MCF 10A (cell line): Measurements from ENCODE around the gene ZMAT3. TPM values are rescaled to one million over a fixed set of nuclear protein-coding genes. Genes with fewer than 3 reads are reported as not detected.
"Not testable (repeated sequence)": the region's sequence is repeated elsewhere in the genome, so short reads cannot be mapped to it uniquely, and the experiment has no call there.

ENCODE experiments used
- BruUV-seq: library from RNA; stranded (reverse); fragments of 400-500 nt; replicated peaks from 2 replicates; lab custom pipeline; 2021; lab: Mats Ljungman, UMichigan
- CTCF ChIA-PET: fragments of 300-600 bp; sonication (Branson Sonifier 250); formaldehyde crosslinking; extraction: SDS; loops from one replicate; lab custom pipeline; 2021; ENCODE audit warnings: antibody characterized with exemption, inconsistent platforms; lab: Yijun Ruan, JAX
- POLR2A ChIA-PET: fragments of 300-600, 350-650 bp; sonication (Branson Sonifier 250); formaldehyde crosslinking; extraction: SDS; loops from one replicate; lab custom pipeline; 2020; ENCODE audit warnings: antibody characterized with exemption, inconsistent platforms; lab: Yijun Ruan, JAX
- DNase-seq: peaks from one replicate; pipeline ENCODE4 v3.0.0-alpha.2; 2018; ENCODE audit not compliant: unreplicated experiment
- H3K27ac Mint-ChIP-seq: one replicate; pipeline ENCODE4 v1.8.0; 2022; ENCODE audit warnings: mild to moderate bottlenecking, low read depth, mixed read lengths; ENCODE audit not compliant: unreplicated experiment
- H3K27me3 Mint-ChIP-seq: one replicate; pipeline ENCODE4 v1.8.0; 2022; ENCODE audit warnings: mixed read lengths; ENCODE audit not compliant: insufficient read depth, unreplicated experiment
- H3K36me3 Mint-ChIP-seq: one replicate; pipeline ENCODE4 v1.8.0; 2022; ENCODE audit warnings: mild to moderate bottlenecking, moderate library complexity, mixed read lengths; ENCODE audit not compliant: insufficient read depth, unreplicated experiment
- H3K4me1 Mint-ChIP-seq: one replicate; pipeline ENCODE4 v1.8.0; 2022; ENCODE audit warnings: mixed read lengths; ENCODE audit not compliant: insufficient read depth, unreplicated experiment
- H3K4me3 Mint-ChIP-seq: one replicate; pipeline ENCODE4 v1.8.0; 2022; ENCODE audit warnings: mild to moderate bottlenecking, moderate library complexity, mixed read lengths; ENCODE audit not compliant: unreplicated experiment
- H3K9me3 Mint-ChIP-seq: one replicate; pipeline ENCODE4 v1.8.0; 2022; ENCODE audit warnings: mixed read lengths; ENCODE audit not compliant: unreplicated experiment
- intact Hi-C: fragments of 100-400 bp; cut with micrococcal nuclease; formaldehyde crosslinking; loops from 2 replicates; pipeline ENCODE4 v1.14.1; 2022
- total RNA-seq: library from RNA; stranded (reverse); gene quantifications from 2 replicates; pipeline ENCODE4 v1.2.3, GENCODE V29; 2022
- TF ChIP-seq, protein P1 (sequence below): fragments of 200-600 bp; IDR thresholded peaks from one replicate; pipeline ENCODE4 v1.8.0; 2022; ENCODE audit warnings: antibody characterized with exemption, mild to moderate bottlenecking; ENCODE audit not compliant: unreplicated experiment

The ZMAT3 gene
- total RNA-seq, 1 experiment from 2014 or later: 50.9 TPM

DNA sequence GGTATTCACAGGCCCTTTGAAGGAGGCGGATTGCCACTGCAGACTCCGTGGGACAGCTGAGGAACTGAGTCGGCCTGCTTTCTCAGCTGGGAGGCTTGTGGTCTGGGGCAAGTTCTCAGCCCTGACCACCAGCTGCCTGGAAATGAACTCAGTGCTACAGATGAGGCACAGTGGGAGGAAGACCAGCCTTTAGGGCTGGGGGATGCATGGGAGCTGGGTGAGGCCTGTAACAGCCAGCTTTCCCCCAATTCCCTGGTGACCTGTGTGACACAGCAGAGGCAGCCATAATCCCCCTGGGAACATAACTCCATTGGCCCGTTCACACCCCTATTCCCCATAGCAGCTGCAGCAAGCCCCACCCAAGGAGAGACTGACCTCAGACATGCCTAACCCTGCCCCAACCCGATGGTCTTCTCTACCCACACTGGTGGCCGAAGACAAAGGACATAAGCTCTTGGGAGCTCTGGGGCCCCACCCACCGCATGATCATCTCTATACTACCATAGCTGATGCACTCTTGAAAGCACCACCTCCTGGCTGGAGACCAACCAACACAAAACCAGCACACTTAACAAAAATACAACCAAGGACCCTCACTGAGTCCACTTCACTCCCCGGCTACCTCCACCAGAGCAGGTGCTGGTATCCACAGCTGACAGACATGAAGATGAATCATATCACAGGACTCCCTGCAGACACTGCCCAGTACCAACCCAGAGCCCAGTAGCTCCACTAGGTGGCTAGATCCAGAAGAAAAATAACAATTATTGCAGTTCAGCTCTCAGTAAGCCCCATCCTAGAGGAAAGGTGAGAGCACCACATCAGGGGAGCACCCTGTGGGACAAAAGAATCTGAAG, 24.9 kb downstream of the ZMAT3 start:
- peaks cover 27% of the 10 kb centered on the region for H3K4me1 Mint-ChIP-seq
- H3K27me3 Mint-ChIP-seq: no peaks in the 10 kb centered on the region
- peaks cover 2% of the 10 kb centered on the region for H3K9me3 Mint-ChIP-seq
- no peak overlapping the region for H3K27ac Mint-ChIP-seq
- TF ChIP-seq, protein P1, sequence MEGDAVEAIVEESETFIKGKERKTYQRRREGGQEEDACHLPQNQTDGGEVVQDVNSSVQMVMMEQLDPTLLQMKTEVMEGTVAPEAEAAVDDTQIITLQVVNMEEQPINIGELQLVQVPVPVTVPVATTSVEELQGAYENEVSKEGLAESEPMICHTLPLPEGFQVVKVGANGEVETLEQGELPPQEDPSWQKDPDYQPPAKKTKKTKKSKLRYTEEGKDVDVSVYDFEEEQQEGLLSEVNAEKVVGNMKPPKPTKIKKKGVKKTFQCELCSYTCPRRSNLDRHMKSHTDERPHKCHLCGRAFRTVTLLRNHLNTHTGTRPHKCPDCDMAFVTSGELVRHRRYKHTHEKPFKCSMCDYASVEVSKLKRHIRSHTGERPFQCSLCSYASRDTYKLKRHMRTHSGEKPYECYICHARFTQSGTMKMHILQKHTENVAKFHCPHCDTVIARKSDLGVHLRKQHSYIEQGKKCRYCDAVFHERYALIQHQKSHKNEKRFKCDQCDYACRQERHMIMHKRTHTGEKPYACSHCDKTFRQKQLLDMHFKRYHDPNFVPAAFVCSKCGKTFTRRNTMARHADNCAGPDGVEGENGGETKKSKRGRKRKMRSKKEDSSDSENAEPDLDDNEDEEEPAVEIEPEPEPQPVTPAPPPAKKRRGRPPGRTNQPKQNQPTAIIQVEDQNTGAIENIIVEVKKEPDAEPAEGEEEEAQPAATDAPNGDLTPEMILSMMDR: no peak
- H3K4me3 Mint-ChIP-seq: no peak overlapping the region
- no peak for DNase-seq
- no TSS peak for BruUV-seq
- CTCF ChIA-PET: interaction anchor here (0.5 to 2.2 kb wide), 8 partner anchors 9 to 403 kb away, joined by 3 to 13 read pairs (median 3); no protein-coding TSS in a partner anchor
- intact Hi-C loops: no loop called here
- peaks cover 44% of the 10 kb centered on the region for H3K36me3 Mint-ChIP-seq
- POLR2A ChIA-PET: interaction anchor here (0.6 to 2.7 kb wide), 5 partner anchors 9 to 24 kb away, joined by 3 to 22 read pairs (median 4); partner anchors contain the start of gene ZMAT3

DNA sequence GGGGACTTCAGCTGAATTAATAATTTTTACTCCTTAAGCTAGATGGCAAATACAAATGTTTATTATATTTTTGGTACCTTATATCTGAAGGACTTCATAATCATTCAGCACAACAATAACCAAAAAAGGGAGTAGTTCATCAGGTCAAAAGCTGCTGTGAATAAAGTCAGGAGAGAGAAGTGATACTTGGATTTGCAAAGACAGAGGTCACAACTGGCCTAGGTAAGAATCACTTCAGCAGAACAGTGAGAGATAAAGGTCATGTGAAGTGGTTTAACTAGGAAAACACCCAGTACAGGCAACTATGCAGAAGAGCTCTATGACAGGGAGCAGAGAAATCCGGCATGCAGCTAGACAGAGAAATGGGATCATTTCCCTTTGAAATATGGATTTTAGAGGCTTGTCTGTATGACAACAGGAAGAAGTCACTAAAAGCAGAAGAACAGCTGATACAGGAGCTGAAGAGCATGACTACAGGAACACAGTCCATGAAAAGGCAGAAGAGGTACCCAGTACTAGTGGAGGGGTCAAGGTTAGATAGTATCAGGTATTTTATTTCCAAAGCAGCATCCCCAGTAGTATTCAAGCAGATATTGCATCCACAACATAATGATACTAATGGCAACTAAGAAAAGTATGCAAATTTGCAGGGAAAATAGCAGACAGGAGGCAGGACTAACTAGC, 25.7 kb downstream of the ZMAT3 start:
- ChIA-PET POLR2A (interaction anchor here (1.2 to 1.3 kb wide), 2 partner anchors 8 to 21 kb away, joined by 3 to 4 read pairs; no protein-coding TSS in a partner anchor), CTCF (interaction anchor here (1.5 to 2.2 kb wide), 2 partner anchors 8 to 30 kb away, joined by 3 to 13 read pairs; no protein-coding TSS in a partner anchor)
- TF ChIP-seq, protein P1: no peak
- peaks cover 49% of the 10 kb centered on the region for H3K36me3 Mint-ChIP-seq
- no TSS peak for BruUV-seq
- no peak overlapping the region for H3K27ac Mint-ChIP-seq
- H3K9me3 Mint-ChIP-seq: peaks cover 10% of the 10 kb centered on the region
- intact Hi-C loops: no loop called here
- H3K4me1 Mint-ChIP-seq: peaks cover 27% of the 10 kb centered on the region
- H3K4me3 Mint-ChIP-seq: no peak overlapping the region
- H3K27me3 Mint-ChIP-seq: no peaks in the 10 kb centered on the region
- no peak for DNase-seq

DNA sequence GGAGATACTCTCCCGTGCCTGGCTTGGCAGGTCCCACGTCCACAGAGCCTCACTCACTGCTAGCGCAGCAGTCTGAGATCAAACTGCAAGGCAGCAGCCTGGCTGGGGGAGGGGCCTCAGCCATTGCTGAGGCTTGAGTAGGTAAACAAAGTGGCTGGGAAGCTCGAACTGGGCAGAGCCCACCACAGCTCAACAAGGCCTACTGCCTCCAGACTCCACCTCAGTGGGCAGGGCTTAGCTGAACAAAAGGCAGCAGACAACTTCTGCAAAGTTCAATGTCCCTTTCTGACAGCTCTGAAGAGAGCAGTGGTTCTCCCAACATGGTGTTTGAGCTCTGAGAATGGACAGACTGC, 32.7 kb downstream of the ZMAT3 start:
- H3K27ac Mint-ChIP-seq, H3K27me3 Mint-ChIP-seq, DNase-seq, H3K4me3 Mint-ChIP-seq, intact Hi-C loops, H3K4me1 Mint-ChIP-seq, BruUV-seq: not testable (repeated sequence)
- Mint-ChIP-seq H3K36me3 (peaks cover 54% of the 10 kb centered on the region), H3K9me3 (peaks cover 17% of the 10 kb centered on the region)
- ChIA-PET POLR2A (interaction anchor here (1.0 to 4.3 kb wide), 4 partner anchors 9 to 32 kb away, joined by 3 to 40 read pairs (median 8); partner anchors contain the start of gene ZMAT3), CTCF (interaction anchor here (1.1 to 2.9 kb wide), 4 partner anchors 10 to 109 kb away, joined by 4 to 13 read pairs (median 8); no protein-coding TSS in a partner anchor)

DNA sequence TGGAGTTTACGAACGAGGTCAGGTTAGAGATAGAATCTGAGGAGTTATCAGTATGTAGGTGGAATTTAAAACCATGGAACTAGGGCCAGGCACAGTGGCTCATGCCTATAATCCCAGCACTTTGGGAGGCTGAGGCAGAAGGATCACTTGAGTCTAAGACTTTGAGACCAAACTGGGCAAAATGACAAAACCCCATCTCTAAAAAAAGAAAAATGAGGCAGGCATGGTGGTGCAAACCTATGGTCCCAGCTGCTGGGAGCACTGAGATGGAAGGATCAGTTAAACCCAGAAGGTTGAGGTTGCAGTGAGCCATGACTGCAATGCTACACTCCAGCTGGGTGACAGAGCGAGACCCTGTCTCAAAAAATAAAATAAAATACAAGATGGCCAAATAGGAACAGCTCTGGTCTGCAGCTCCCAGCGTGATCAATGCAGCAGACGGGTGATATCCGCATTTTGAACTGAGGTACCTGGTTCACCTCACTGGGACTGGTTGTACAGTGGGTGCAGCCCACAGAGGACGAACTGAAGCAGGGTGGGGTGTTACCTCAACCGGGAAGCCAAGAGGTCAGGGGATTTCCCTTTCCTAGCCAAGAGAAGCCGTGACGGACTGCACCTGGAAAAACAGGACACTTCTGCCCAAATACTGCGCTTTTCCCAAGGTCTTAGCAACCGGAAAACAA, 33.3 kb downstream of the ZMAT3 start:
- peaks cover 17% of the 10 kb centered on the region for H3K9me3 Mint-ChIP-seq
- intact Hi-C loops: no loop called here
- H3K4me3 Mint-ChIP-seq: no peak overlapping the region
- H3K4me1 Mint-ChIP-seq: no peaks in the 10 kb centered on the region
- no peak for DNase-seq
- peak overlapping the region; percentile 92 for H3K27ac Mint-ChIP-seq
- no peaks in the 10 kb centered on the region for H3K27me3 Mint-ChIP-seq
- ChIA-PET CTCF (interaction anchor here (0.9 to 2.9 kb wide), 9 partner anchors 8 to 109 kb away, joined by 3 to 13 read pairs (median 4); no protein-coding TSS in a partner anchor), POLR2A (interaction anchor here (0.9 to 4.3 kb wide), 11 partner anchors 7 to 60 kb away, joined by 3 to 40 read pairs (median 6); partner anchors contain the start of gene ZMAT3)
- no TSS peak for BruUV-seq
- peaks cover 50% of the 10 kb centered on the region for H3K36me3 Mint-ChIP-seq
- TF ChIP-seq, protein P1: no peak
